Measurements from ENCODE around the gene TNNI3K. TPM values are rescaled to one million over a fixed set of nuclear protein-coding genes. Genes with fewer than 3 reads are reported as not detected.

Gene TNNI3K
- polyA plus RNA-seq, 12 donors, result 0.62 to 19.9 (median 1.3) TPM; not detected in 1

GRCh38 chr1:74280642-74281396 lies 45.6 kb downstream of the TNNI3K start:
- no peak for DNase-seq

DNA sequence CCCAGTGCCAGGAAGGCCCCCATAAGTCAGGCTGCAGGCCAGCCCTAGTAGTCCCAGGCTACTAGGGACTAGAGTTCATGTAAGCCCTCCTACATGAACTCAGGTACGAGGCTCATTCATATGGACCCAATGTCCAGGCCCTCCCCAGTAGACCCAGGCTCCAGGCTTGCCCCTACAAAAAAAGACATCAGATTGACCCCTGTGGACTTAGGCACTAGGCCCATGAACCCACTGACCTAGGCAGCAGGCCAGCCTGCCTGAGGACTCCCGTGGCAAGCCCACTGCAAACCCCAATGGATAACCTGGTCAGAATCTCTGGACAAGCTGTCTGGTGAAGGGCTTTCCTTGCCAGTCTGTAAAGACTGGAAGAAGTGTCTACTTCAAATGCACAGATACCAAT lies 51.2 kb downstream of the TNNI3K start:
- no peak for DNase-seq

GRCh38 chr1:74314438-74314837 lies 79.3 kb downstream of the TNNI3K start:
- DNase-seq, result no peak

- DNase-seq, result no peak
Observed at GRCh38 chr1:74316302-74316701, 81.1 kb downstream of the TNNI3K start.

DNA sequence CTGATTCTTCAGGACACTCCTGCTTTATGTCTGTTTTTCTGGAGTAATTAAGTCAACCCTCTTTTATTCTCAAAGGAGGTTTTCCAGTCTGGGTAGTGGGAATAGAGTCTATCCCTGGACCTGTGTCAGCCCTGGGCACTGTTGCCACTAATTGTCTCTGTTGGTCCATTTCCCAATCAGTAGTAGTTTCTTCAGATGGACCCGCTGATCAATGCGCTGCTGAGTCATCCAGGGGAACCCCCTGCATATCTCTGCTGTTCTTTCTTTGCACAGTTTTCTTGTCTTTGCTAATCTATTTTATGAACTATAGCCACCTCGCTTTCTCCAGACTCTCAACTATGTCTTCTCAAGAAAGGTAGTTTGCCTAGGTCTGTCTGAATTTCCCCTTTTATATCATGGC lies 82.5 kb downstream of the TNNI3K start:
- DNase-seq, result no peak

- no peak for DNase-seq
Observed at GRCh38 chr1:74323937-74324473, 88.8 kb downstream of the TNNI3K start.

DNA sequence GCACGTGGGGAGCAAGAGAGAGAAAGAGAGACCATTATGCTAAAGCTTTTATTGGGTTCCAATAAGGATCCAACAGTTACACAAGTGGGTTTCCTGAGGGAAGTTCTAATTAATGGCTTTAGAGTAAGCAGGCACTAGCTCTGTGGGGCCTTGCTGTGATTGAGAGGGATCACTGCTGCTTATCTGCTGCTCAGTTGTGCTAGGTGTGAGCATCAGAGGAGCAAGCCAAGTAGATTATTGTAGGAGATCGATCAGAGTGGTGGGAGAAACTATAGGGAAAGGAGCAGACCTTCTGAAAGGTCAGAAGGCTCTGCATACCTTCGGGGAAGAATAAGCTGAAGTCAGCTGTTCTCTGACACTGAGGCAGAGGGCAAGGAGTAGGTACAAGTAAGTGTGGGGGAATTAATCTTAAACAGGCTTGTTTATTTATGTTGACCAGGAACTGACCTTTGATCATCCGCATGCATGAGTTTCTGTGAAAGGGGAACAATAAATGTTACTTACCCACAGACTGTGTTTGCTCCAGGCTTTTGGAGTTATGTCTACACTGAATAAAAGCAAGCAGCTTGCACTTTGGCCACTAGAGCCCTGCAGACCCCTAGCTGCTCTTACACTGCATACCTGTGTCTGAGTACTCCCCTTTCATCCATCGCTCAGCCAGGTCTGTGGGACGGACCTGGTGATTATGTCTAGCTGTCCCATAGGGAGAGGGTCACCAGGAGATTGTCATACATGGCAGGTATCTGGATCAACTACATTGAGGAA lies 89.7 kb downstream of the TNNI3K start:
- DNase-seq, result no peak

DNA sequence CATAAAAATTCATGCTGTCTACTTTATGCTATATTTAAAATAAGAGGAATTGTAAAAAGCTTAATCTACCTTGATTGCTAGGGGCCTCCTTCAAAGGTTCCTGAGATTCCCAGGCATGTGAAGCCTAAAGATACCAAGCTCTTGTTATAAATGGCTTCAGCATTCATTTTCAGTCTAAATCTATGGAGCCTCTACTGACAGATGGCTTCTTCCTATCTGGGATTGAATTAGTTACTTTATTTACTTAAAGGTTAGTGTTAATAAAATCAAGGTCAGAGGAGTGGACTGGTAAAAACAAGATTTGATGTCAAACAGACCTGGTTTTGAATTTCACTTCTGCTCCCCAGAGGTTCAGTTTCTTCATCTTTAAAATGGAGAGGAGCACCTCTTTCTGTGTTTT lies 93.7 kb downstream of the TNNI3K start:
- no peak for DNase-seq

DNA sequence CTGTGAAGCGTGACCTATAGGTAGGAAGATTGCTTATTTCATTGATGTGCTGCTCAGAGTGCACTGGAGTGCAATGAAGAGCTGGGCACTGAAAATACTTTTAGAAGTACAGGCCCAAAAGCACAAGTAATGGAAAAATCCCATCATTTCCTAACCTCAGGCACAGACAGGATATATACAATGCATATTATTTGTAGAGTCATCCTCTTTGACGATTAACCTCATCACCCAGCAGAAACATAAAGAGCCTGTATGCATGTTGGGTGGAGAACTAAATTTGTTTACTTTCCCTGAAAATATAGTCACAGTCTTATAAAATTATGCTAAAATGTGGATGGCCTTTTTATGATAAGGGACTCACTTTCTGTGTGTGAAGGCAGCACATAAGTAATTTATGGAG lies 98.1 kb downstream of the TNNI3K start:
- no peak for DNase-seq

GRCh38 chr1:74334147-74334546 lies 99.0 kb downstream of the TNNI3K start:
- DNase-seq, result no peak

- DNase-seq, result no peak
Observed at GRCh38 chr1:74340656-74341055, 105.5 kb downstream of the TNNI3K start.

- no peak for DNase-seq
Observed at GRCh38 chr1:74341702-74342339, 106.6 kb downstream of the TNNI3K start.

GRCh38 chr1:74343216-74343615 lies 108.0 kb downstream of the TNNI3K start:
- peak; percentile 70 for DNase-seq

DNA sequence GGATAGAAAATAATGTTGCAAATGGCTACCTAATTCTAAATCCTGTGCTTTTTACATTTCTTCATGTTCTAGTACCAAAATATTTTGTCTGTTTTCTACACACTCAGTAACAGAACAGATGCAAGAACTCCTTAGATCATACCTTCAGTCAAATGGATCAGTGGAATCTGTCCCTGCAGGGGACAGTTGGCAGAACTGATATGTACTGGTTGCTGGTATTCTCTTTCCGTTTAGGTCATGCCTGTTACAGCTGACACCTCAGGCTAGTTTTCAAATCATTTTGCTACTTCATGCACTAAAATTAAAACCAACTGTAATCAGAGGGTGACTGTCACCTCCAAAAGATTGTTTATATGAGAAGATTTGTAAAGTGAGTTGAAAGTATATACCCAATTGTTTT lies 109.2 kb downstream of the TNNI3K start:
- no peak for DNase-seq

- no peak for DNase-seq
Observed at GRCh38 chr1:74356493-74356892, 121.3 kb downstream of the TNNI3K start.

GRCh38 chr1:74357150-74357549 lies 122.0 kb downstream of the TNNI3K start:
- DNase-seq, result no peak

- no peak for DNase-seq
Observed at GRCh38 chr1:74357756-74358155, 122.6 kb downstream of the TNNI3K start.

- DNase-seq, result no peak
Observed at GRCh38 chr1:74362691-74363090, 127.5 kb downstream of the TNNI3K start.

GRCh38 chr1:74363220-74363619 lies 128.0 kb downstream of the TNNI3K start:
- no peak for DNase-seq

DNA sequence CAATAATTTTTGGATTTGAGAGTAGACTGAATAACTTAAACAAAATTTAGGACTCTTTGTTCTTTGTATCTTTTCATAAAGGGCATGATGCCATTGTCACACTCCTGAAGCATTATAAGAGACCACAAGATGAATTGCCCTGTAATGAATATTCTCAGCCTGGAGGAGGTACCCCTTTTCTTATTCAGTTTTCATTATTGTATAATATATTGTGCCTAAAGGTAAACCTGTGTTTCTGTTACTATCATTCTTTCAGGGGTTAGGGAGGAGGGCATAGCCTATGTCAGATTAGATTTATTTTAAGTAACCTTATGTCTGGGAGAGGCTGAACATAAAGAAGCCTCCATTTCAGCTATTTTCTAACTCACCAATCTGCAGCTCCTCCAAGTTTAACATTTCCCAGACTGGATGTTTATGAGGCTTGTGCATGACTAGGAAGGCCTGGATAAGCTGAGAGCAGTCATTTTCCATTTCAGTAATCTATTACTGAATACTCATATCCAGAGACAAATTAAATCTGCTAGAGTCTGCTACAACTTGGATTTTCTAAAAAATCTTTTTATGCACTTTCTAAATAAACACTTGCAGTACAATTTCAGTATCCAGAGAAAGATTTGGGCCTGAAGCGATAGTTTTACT lies 132.1 kb downstream of the TNNI3K start:
- no peak for DNase-seq

- no peak for DNase-seq
Observed at GRCh38 chr1:74368335-74368734, 133.1 kb downstream of the TNNI3K start.

DNA sequence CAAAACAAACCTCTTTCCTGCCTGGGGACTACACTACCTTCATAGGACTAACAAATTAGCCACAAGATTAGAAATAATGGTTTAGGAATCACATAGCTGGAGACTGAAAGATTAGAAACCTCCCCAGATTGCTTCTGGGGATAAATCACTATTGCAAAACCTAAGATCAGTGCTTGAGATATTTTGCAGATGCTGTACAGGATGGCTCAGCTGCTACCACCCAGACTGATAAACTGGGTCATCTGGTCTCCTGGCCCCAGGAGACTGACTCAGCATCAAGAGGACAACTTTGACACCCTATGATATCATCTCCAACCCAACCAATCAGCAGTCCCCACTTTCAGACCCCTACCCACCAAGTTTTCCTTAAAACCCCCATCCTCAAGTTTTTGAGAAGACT lies 140.2 kb downstream of the TNNI3K start:
- DNase-seq, result no peak

Measured in muscle of arm (tissue), 12 donors.